Kasumi-1 (cell line): Measurements from ENCODE around the gene SLC1A2.
"Not testable (repeated sequence)": the region's sequence is repeated elsewhere in the genome, so short reads cannot be mapped to it uniquely, and the experiment has no call there.

ENCODE experiments used
- DNase-seq, 2 experiments: peaks; one replicate each; lab custom pipeline; 2025; lab: John Stamatoyannopoulos, UW

SLC1A2 gene

GRCh38 chr11:35242412-35243242 lies 176.7 kb downstream of the SLC1A2 start:
- DNase-seq, result peak in 1 of 2 experiments; percentile 1

- no peak for DNase-seq
Measured at GRCh38 chr11:35241531-35241930, 177.8 kb downstream of the SLC1A2 start.

- no peak for DNase-seq
Measured at GRCh38 chr11:35241083-35241482, 178.3 kb downstream of the SLC1A2 start.

GRCh38 chr11:35239471-35240075 lies 179.8 kb downstream of the SLC1A2 start:
- DNase-seq, result peak in 1 of 2 experiments; percentile 30

GRCh38 chr11:35238882-35239281 lies 180.5 kb downstream of the SLC1A2 start:
- DNase-seq, result no peak

- peak; percentile 66 to 81 for DNase-seq
Measured at GRCh38 chr11:35237860-35238715, 181.3 kb downstream of the SLC1A2 start.

GRCh38 chr11:35237351-35237750 lies 182.0 kb downstream of the SLC1A2 start:
- no peak for DNase-seq

GRCh38 chr11:35236667-35237003 lies 182.7 kb downstream of the SLC1A2 start:
- DNase-seq, result peak; percentile 2 to 3

- no peak for DNase-seq
Measured at GRCh38 chr11:35235936-35236666, 183.3 kb downstream of the SLC1A2 start.

GRCh38 chr11:35235498-35235897 lies 183.9 kb downstream of the SLC1A2 start:
- no peak for DNase-seq

GRCh38 chr11:35235157-35235468 lies 184.2 kb downstream of the SLC1A2 start:
- DNase-seq, result no peak

GRCh38 chr11:35234460-35235156 lies 184.8 kb downstream of the SLC1A2 start:
- no peak for DNase-seq

- no peak for DNase-seq
Measured at GRCh38 chr11:35233518-35233917, 185.8 kb downstream of the SLC1A2 start.

GRCh38 chr11:35232891-35233330 lies 186.4 kb downstream of the SLC1A2 start:
- DNase-seq, result no peak

GRCh38 chr11:35231076-35231860 lies 188.1 kb downstream of the SLC1A2 start:
- no peak for DNase-seq

- DNase-seq, result no peak
Measured at GRCh38 chr11:35230388-35230787, 189.0 kb downstream of the SLC1A2 start.

- no peak for DNase-seq
Measured at GRCh38 chr11:35228328-35228725, 191.0 kb downstream of the SLC1A2 start.

GRCh38 chr11:35227576-35228327 lies 191.6 kb downstream of the SLC1A2 start:
- DNase-seq, result peak; percentile 81

GRCh38 chr11:35226756-35227155 lies 192.6 kb downstream of the SLC1A2 start:
- not testable (repeated sequence) for DNase-seq
